ENCODE measurements around the gene XPC. TPM values are rescaled to one million over a fixed set of nuclear protein-coding genes. Genes with fewer than 3 reads are reported as not detected.

The XPC gene
- total and polyA plus RNA-seq, 2 of the 8 experiments (the other 6 are each of a cell fraction or from before 2014, with no cell fraction given), result 8.8 to 27.3 TPM

DNA sequence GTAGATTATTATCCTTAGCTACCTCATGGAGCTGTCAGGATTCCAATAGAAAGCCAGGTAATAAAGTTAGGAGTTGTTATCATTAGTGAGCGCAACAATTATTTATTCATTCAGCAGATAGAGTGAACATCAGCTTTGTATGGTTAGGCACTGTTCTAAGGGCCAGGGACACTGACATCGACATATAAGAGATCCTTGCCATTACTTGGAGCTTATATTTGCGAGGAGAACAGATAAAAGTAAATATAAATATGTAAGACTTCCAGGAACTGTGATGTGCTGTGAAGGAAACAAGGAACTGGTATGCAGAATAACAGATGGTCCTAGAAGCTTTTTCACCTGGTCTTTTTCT is 689 bp upstream of the XPC start:
- H3K56ac ChIP-seq (replicated peaks; ENCODE audit: insufficient read length, low read depth, low read length), result no peak overlapping the region
- H3K23me2 ChIP-seq (ENCODE audit: low read depth, low read length), result peaks cover 6% of the 10 kb centered on the region
- peak overlapping the region; percentile 91 for H3K27ac ChIP-seq (ENCODE audit: low read depth, low read length)
- H3K27me3 ChIP-seq (replicated peaks in 1 of 4; ENCODE audit: control insufficient read depth in 3 of 4, extremely low read depth in 1 of 4, insufficient read depth in 3 of 4, low read length in 3 of 4), result no peaks in the 10 kb centered on the region; a peak in 1 of 7 replicates
- H4K8ac ChIP-seq (ENCODE audit: extremely low read depth, insufficient read depth, low read length), result no peak overlapping the region
- peaks cover 0 to 2% (median under 1%) of the 10 kb centered on the region in 4 experiments; a peak in 3 of 7 replicates for H3K4me1 ChIP-seq (replicated peaks in 1 of 4; ENCODE audit: control insufficient read depth in 3 of 4, insufficient read depth in 4 of 4, low read length in 3 of 4)
- no peak overlapping the region for H2BK15ac ChIP-seq (ENCODE audit: low read length)
- H3K4ac ChIP-seq (replicated peaks; ENCODE audit: insufficient read length, low read depth, low read length), result no peak overlapping the region
- H2BK5ac ChIP-seq (ENCODE audit: low read depth, low read length), result peak overlapping the region; percentile 90; the same call in 1 of the 2 replicates
- 4% methylated on average over 3 of the region's 3 CpGs; no CpG with 5 or more reads in 1 of the 2 experiments for WGBS, 2 experiments (ENCODE audit: extremely low coverage in 1 of 2, insufficient coverage in 1 of 2, insufficient read length in 1 of 2, insufficient replicate concordance in 2 of 2, low coverage in 1 of 2, low lambda C conversion rate in 2 of 2, missing lambda C conversion rate in 1 of 2)
- no peak overlapping the region; the same call in 1 of the 2 replicates for H2BK12ac ChIP-seq (ENCODE audit: low read depth, low read length)
- H4K91ac ChIP-seq (replicated peaks; ENCODE audit: insufficient read length, low read length), result no peak overlapping the region
- no peak overlapping the region for H3K18ac ChIP-seq (ENCODE audit: extremely low read depth, low read length)
- peak overlapping the region; percentile 61 to 99 for H3K4me2 ChIP-seq (ENCODE audit: insufficient read depth in 1 of 2, low read depth in 2 of 2, low read length in 2 of 2)
- H4K5ac ChIP-seq (ENCODE audit: insufficient read length, low read depth, low read length), result no peak overlapping the region
- H2AK5ac ChIP-seq (ENCODE audit: low read depth, low read length), result no peak overlapping the region
- DNase-seq (ENCODE audit: low read depth in 1 of 2, low spot score in 2 of 2) (no peak), FAIRE-seq (no peak)
- H3K23ac ChIP-seq (ENCODE audit: insufficient read length), result no peak overlapping the region
- peaks cover 3 to 30% (median 13%) of the 10 kb centered on the region in 4 experiments; a peak in 6 of 8 replicates for H3K36me3 ChIP-seq (ENCODE audit: control insufficient read depth in 2 of 4, insufficient read depth in 4 of 4, low read length in 3 of 4)
- H3K9ac ChIP-seq (replicated peaks in 1 of 4; ENCODE audit: extremely low read depth in 1 of 4, low read depth in 3 of 4, low read length in 3 of 4), result peak overlapping the region; percentile 91 to 100 (median 94)
- peak overlapping the region; percentile 84 to 91 (median 88) for H3K4me3 ChIP-seq (ENCODE audit: extremely low read depth in 1 of 4, insufficient read depth in 2 of 4, low read depth in 3 of 4, low read length in 4 of 4)
- H2AFZ ChIP-seq (ENCODE audit: low read length), result 0 out of 2 replicates have a peak overlapping the region, but pooled peaks have one; percentile 67
- H2BK120ac ChIP-seq (replicated peaks; ENCODE audit: low read depth, low read length), result no peak overlapping the region
- H3K9me3 ChIP-seq (ENCODE audit: insufficient read depth in 2 of 2, low read depth in 1 of 2, low read length in 1 of 2), result no peaks in the 10 kb centered on the region
- peaks cover 0 to 56% of the 10 kb centered on the region in 2 experiments; a peak in 3 of 4 replicates for H3K79me2 ChIP-seq (ENCODE audit: control insufficient read depth in 1 of 2, insufficient read depth in 2 of 2, low read length in 2 of 2)
- H3K79me1 ChIP-seq (ENCODE audit: low read depth, low read length), result peaks cover 4% of the 10 kb centered on the region; the same call in 1 of the 2 replicates
- no peak overlapping the region for H3K14ac ChIP-seq (ENCODE audit: insufficient read length)
- ChIA-PET POLR2A (ENCODE audit: partially characterized antibody) (interaction anchor here (0.7 to 2.3 kb wide), 27 partner anchors 9 to 473 kb away, joined by 3 to 13 read pairs (median 4); partner anchors contain the start of genes CCDC174, CHCHD4 and TMEM43), CTCF (ENCODE audit: partially characterized antibody) (interaction anchor here (0.6 to 2.9 kb wide), 5 partner anchors 13 to 288 kb away, joined by 3 to 25 read pairs (median 3); no protein-coding TSS in a partner anchor)
- no peak overlapping the region for H2BK20ac ChIP-seq (ENCODE audit: low read length)
- no peaks in the 10 kb centered on the region for H4K20me1 ChIP-seq (replicated peaks in 1 of 2; ENCODE audit: control insufficient read depth in 1 of 2, insufficient read depth in 2 of 2, low read length in 2 of 2)
- TF ChIP-seq SIX5 (IDR thresholded peaks at IDR 0.05; ENCODE audit: low read depth, low read length) (no peak), KDM4A (IDR thresholded peaks at IDR 0.05; ENCODE audit: low read depth, low read length, severe bottlenecking) (no peak), JUND (IDR thresholded peaks at IDR 0.05; ENCODE audit: low read length) (no peak), CTBP2 (IDR thresholded peaks at IDR 0.05; ENCODE audit: borderline replicate concordance, insufficient read depth, insufficient read length, low read length) (no peak), SUZ12 (IDR thresholded peaks at IDR 0.05; ENCODE audit: low read length) (no peak), FOSL1 (IDR thresholded peaks at IDR 0.05; ENCODE audit: insufficient read depth, low read depth, low read length) (no peak), POU5F1 (IDR thresholded peaks at IDR 0.05; ENCODE audit: low read depth, low read length) (no peak), YY1 (IDR thresholded peaks at IDR 0.05; ENCODE audit: low read depth, low read length) (no peak), TEAD4 (IDR thresholded peaks at IDR 0.05; ENCODE audit: low read depth, low read length) (no peak), E2F6 (IDR thresholded peaks at IDR 0.05) (no peak), POLR2A (IDR thresholded peaks at IDR 0.05; ENCODE audit: control extremely low read depth in 1 of 2, low read depth in 2 of 2, low read length in 2 of 2) (no peak)
- TF ChIP-seq, protein P1, sequence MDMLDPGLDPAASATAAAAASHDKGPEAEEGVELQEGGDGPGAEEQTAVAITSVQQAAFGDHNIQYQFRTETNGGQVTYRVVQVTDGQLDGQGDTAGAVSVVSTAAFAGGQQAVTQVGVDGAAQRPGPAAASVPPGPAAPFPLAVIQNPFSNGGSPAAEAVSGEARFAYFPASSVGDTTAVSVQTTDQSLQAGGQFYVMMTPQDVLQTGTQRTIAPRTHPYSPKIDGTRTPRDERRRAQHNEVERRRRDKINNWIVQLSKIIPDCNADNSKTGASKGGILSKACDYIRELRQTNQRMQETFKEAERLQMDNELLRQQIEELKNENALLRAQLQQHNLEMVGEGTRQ (IDR thresholded peaks at IDR 0.05; ENCODE audit: low read length), result no peak

All from H1 (cell line).